ENCODE measurements around the gene UBE2J2.

The UBE2J2 gene

DNA sequence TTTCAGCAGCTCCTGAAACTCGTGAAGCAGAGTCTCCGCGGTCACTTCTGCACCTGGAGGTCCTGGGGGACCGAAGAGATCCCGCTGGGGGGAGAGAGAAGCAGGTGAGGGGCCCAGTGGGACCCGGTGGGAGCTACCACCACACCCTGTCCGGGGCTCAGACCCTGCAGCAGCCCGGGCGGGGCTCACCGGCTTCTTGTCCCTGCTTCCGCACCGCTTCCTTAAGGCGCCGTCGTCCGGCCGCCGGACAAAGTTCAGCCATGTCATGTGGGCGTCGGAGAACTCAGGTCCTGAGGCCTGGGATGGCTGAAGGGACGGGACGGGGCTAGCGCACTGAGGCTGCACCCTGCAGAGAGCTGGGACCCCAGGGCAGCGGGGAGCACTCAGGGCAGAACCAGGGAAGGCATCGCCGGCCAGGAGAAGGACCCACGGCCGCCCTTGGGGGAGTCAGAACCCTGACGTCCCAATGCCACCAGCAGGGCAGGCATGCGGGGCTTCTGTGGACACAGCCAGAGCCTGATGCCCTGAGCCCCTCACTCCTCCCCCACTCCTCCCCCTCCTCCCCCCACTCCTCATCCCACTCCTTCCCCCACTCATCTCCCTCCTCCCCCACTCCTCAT, 29.4 kb downstream of the UBE2J2 start:
- no peak overlapping the region for H3K27ac ChIP-seq
- TF ChIP-seq, protein P1, sequence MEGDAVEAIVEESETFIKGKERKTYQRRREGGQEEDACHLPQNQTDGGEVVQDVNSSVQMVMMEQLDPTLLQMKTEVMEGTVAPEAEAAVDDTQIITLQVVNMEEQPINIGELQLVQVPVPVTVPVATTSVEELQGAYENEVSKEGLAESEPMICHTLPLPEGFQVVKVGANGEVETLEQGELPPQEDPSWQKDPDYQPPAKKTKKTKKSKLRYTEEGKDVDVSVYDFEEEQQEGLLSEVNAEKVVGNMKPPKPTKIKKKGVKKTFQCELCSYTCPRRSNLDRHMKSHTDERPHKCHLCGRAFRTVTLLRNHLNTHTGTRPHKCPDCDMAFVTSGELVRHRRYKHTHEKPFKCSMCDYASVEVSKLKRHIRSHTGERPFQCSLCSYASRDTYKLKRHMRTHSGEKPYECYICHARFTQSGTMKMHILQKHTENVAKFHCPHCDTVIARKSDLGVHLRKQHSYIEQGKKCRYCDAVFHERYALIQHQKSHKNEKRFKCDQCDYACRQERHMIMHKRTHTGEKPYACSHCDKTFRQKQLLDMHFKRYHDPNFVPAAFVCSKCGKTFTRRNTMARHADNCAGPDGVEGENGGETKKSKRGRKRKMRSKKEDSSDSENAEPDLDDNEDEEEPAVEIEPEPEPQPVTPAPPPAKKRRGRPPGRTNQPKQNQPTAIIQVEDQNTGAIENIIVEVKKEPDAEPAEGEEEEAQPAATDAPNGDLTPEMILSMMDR (conservative IDR thresholded peaks at IDR 0.05) = no peak

DNA sequence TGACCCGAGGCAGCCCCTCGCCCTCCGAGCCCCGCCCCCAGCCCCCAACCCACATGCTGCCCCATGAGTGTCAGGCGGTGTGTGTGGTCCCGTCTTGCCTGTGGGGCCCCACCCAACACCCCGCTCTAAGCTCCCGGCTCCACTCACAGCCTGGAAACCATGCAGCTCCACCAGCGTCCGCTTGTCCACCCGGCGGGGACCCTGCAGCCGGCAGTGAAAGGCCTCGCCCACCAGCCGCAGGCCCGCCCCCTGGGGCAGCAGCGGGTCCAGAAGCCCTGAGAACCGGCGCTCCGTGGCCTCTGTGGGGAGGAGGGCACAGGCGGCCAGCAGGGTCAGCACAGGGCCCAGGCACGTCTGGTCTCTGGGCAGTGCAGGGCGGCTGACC, 29.9 kb downstream of the UBE2J2 start:
- TF ChIP-seq, protein P1 (conservative IDR thresholded peaks at IDR 0.05) = no peak
- H3K27ac ChIP-seq = no peak overlapping the region

GRCh38 chr1:1243266-1243660, 30.4 kb downstream of the UBE2J2 start:
- TF ChIP-seq, protein P1 (conservative IDR thresholded peaks at IDR 0.05) = no peak
- H3K27ac ChIP-seq = no peak overlapping the region

GRCh38 chr1:1242461-1243265, 31.0 kb downstream of the UBE2J2 start:
- TF ChIP-seq, protein P1 (conservative IDR thresholded peaks at IDR 0.05) = no peak
- no peak overlapping the region for H3K27ac ChIP-seq

DNA sequence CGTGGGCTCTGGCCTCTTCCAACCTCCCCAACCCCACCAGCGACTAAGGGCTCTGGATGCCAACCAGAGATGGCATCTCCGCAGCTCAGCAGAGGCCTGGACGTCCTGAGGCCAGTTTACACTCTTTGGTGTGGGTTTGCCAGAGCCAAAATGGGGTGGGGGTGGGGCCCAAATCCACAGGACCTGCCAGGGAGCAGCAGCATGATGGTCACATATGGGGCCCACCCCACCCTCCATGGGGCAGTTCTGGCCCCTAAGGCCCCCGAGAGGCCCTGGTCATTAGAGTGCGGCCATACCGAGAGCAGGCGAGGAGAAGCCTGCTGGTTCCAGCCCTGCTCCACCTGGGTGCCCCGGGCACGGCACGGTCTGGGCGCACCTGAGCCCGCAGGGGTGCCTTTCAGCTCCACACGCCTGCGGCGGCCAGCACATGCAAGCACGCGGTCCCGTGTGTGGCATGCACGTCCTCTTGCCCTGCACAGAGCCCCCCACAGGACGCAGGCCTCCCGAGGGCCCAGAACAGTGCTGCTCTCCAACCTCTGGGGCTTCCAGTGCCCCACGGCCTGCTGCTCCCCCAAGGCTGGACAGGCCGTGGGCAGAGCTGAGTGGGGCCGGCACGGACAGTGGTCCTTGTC, 31.9 kb downstream of the UBE2J2 start:
- no peak overlapping the region for H3K27ac ChIP-seq
- TF ChIP-seq, protein P1 (conservative IDR thresholded peaks at IDR 0.05) = no peak

DNA sequence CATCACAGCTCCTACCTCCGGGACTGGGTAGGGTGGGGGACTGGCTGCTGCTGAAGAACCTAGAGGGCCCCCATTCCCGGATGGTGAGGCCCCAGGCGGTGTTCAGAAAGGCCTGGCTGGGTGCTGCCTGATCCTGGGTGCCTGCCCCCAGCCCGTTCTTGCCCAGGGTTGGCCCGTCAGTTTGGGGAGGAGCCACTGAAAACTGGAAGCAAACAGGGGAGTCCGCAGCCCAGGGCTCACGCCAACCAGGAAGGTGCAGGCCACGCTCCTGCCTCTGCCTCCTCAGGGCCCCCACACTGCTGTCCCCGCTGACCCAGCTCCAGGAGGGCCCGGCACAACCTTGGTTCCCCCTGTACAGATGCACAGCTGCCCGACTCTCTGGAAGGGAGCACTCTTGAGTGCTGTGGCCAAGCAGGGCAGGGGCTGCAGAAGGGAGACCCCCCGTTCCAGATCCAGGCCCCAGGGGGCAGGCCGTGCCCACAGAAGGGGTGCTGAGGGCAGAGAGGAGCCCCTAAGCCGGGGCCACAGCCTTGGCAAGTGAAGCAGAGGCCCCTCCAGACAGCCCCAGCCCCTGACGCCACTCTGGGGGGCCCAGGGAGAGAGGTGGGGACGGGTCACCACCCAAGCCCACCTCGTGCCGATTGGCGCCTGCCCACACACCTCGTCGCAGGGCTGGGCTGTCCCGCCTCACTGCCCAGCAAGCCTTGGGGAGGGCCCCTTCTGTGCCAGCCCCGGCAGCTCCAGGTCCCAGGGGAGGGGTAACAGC, 32.6 kb downstream of the UBE2J2 start:
- H3K27ac ChIP-seq = no peak overlapping the region
- TF ChIP-seq, protein P1 (conservative IDR thresholded peaks at IDR 0.05) = no peak

DNA sequence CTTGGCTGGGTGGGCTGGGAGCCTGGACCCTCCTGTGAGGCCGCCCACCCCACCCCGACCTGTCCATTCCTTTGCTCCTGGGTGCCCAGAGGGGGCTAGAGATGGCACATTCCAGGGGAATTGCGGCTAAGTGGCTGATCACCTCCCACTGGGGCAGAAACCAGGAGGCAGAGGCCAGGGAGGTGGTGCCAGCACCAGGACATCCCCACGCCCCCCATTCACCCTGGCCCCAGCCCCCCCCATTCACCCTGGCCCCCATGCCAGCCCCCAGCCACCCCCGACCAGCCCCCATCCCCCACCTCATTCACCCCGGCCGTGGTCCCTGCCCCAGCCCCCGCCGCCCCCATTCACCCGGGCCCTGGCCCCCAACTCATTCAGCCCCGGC, 33.3 kb downstream of the UBE2J2 start:
- H3K27ac ChIP-seq = no peak overlapping the region
- TF ChIP-seq, protein P1 (conservative IDR thresholded peaks at IDR 0.05) = no peak
